Skin of body (tissue), 2 donors: ENCODE measurements around the gene TSC1. TPM values are rescaled to one million over a fixed set of nuclear protein-coding genes. Genes with fewer than 3 reads are reported as not detected.
"Not testable (repeated sequence)": the region's sequence is repeated elsewhere in the genome, so short reads cannot be mapped to it uniquely, and the experiment has no call there.

Experiments
- DNase-seq: peaks from one replicate; lab custom pipeline; 2025; lab: John Stamatoyannopoulos, UW
- total RNA-seq: library from RNA; depleted of rRNA; stranded (reverse); fragments of >200 nt; gene quantifications from one replicate; pipeline ENCODE4 v1.2.3, GENCODE V29; 2014

Gene TSC1
- total RNA-seq, 1 donor from 2014 or later = 38.6 TPM

- DNase-seq = no peak
Observed at GRCh38 chr9:132976571-132976970, 32.2 kb upstream of the TSC1 start.

- no peak for DNase-seq
Observed at GRCh38 chr9:132975961-132976360, 31.5 kb upstream of the TSC1 start.

- DNase-seq = no peak
Observed at GRCh38 chr9:132973713-132974112, 29.3 kb upstream of the TSC1 start.

- DNase-seq = no peak
Observed at GRCh38 chr9:132973166-132973565, 28.8 kb upstream of the TSC1 start.

- DNase-seq = no peak
Observed at GRCh38 chr9:132970324-132971062, 26.1 kb upstream of the TSC1 start.

- DNase-seq = no peak
Observed at GRCh38 chr9:132969783-132970182, 25.4 kb upstream of the TSC1 start.

GRCh38 chr9:132967908-132968307 lies 23.5 kb upstream of the TSC1 start:
- not testable (repeated sequence) for DNase-seq

GRCh38 chr9:132965478-132965877 lies 21.1 kb upstream of the TSC1 start:
- no peak for DNase-seq

- DNase-seq = no peak
Observed at GRCh38 chr9:132961002-132961401, 16.6 kb upstream of the TSC1 start.

GRCh38 chr9:132957805-132958204 lies 13.4 kb upstream of the TSC1 start:
- DNase-seq = no peak

GRCh38 chr9:132955768-132956167 lies 11.4 kb upstream of the TSC1 start:
- no peak for DNase-seq

- no peak for DNase-seq
Observed at GRCh38 chr9:132955123-132955522, 10.7 kb upstream of the TSC1 start.

- no peak for DNase-seq
Observed at GRCh38 chr9:132949709-132950108, 5.3 kb upstream of the TSC1 start.

GRCh38 chr9:132948482-132949050 lies 4.2 kb upstream of the TSC1 start:
- DNase-seq = no peak

- DNase-seq = no peak
Observed at GRCh38 chr9:132947756-132948155, 3.3 kb upstream of the TSC1 start.

GRCh38 chr9:132946631-132947295 lies 2.3 kb upstream of the TSC1 start:
- DNase-seq = no peak

- no peak for DNase-seq
Observed at GRCh38 chr9:132946211-132946610, 1.8 kb upstream of the TSC1 start.

- DNase-seq = peak; percentile 39
Observed at GRCh38 chr9:132945186-132946130, 1.0 kb upstream of the TSC1 start.

GRCh38 chr9:132943651-132944293 lies 644 bp downstream of the TSC1 start:
- no peak for DNase-seq

- DNase-seq = no peak
Observed at GRCh38 chr9:132942541-132943182, 1.8 kb downstream of the TSC1 start.

GRCh38 chr9:132939169-132939568 lies 5.2 kb downstream of the TSC1 start:
- no peak for DNase-seq
